GM12892 (cell line): ENCODE results near the gene BAIAP2.

Source experiments
- POLR2A ChIP-seq: IDR thresholded peaks from 2 replicates; pipeline ENCODE4 v1.6.1; 2011; ENCODE audit warnings: low read depth, low read length, control low read depth
- TAF1 ChIP-seq: IDR thresholded peaks from 2 replicates; pipeline ENCODE4 v1.6.1; 2011; ENCODE audit warnings: low read depth, mild to moderate bottlenecking, control low read depth, low read length, borderline replicate concordance

- TF ChIP-seq POLR2A (no peak), TAF1 (no peak)
Observed at GRCh38 chr17:80995131-80995530, 39.8 kb upstream of the BAIAP2 start.
